Measurements from ENCODE around the gene TBC1D5. TPM values are rescaled to one million over a fixed set of nuclear protein-coding genes. Genes with fewer than 3 reads are reported as not detected.
"Not testable (repeated sequence)": the region's sequence is repeated elsewhere in the genome, so short reads cannot be mapped to it uniquely, and the experiment has no call there.

TBC1D5 gene
- total RNA-seq, 1 donor from 2014 or later, result 108 TPM

- H3K36me3 ChIP-seq; H3K27me3 Mint-ChIP-seq (ENCODE audit: insufficient read depth, low read depth); H3K36me3 Mint-ChIP-seq; H3K4me2 ChIP-seq; H4K20me1 ChIP-seq (ENCODE audit: low read depth); H3K9me3 Mint-ChIP-seq; H3K79me2 ChIP-seq (ENCODE audit: low read depth); H3K4me3 ChIP-seq; H3K27me3 ChIP-seq; H3K9ac ChIP-seq; H3K4me1 ChIP-seq; H3K9me3 ChIP-seq (ENCODE audit: low read depth); H3F3A ChIP-seq (ENCODE audit: low read depth); H2AFZ ChIP-seq (replicated peaks); H3K27ac Mint-ChIP-seq; DNase-seq (ENCODE audit: low spot score); H3K27ac ChIP-seq; H3K4me3 Mint-ChIP-seq; H3K4me1 Mint-ChIP-seq: not testable (repeated sequence)
Observed at GRCh38 chr3:17777326-17777725, 34.9 kb upstream of the TBC1D5 start.

GRCh38 chr3:17775073-17775472 lies 32.6 kb upstream of the TBC1D5 start:
- H3K27me3 ChIP-seq, result no peaks in the 10 kb centered on the region
- no peaks in the 10 kb centered on the region for H3K4me1 ChIP-seq
- H3K4me1 Mint-ChIP-seq, result no peaks in the 10 kb centered on the region
- H3K9me3 ChIP-seq (ENCODE audit: low read depth), result no peaks in the 10 kb centered on the region
- H3K4me2 ChIP-seq, result no peak overlapping the region
- H3K36me3 ChIP-seq, result no peaks in the 10 kb centered on the region
- no peak overlapping the region for H3K27ac Mint-ChIP-seq
- DNase-seq (ENCODE audit: low spot score), result no peak
- no peaks in the 10 kb centered on the region for H3K36me3 Mint-ChIP-seq
- no peak overlapping the region for H2AFZ ChIP-seq (replicated peaks)
- H3K4me3 ChIP-seq, result no peak overlapping the region
- H4K20me1 ChIP-seq (ENCODE audit: low read depth), result no peaks in the 10 kb centered on the region
- H3F3A ChIP-seq (ENCODE audit: low read depth), result no peaks in the 10 kb centered on the region
- peaks cover 3% of the 10 kb centered on the region for H3K27me3 Mint-ChIP-seq (ENCODE audit: insufficient read depth, low read depth)
- no peak overlapping the region for H3K27ac ChIP-seq
- H3K9me3 Mint-ChIP-seq, result no peaks in the 10 kb centered on the region
- no peaks in the 10 kb centered on the region for H3K79me2 ChIP-seq (ENCODE audit: low read depth)
- no peak overlapping the region for H3K9ac ChIP-seq
- H3K4me3 Mint-ChIP-seq, result no peak overlapping the region
- TF ChIP-seq EZH2phosphoT487 (IDR thresholded peaks at IDR 0.05), result no peak
- TF ChIP-seq CTCF (IDR thresholded peaks at IDR 0.05), result no peak

- not testable (repeated sequence) for H4K20me1 ChIP-seq (ENCODE audit: low read depth); H3K4me1 ChIP-seq; H3K9ac ChIP-seq; DNase-seq (ENCODE audit: low spot score); H3K27ac Mint-ChIP-seq; H2AFZ ChIP-seq (replicated peaks); H3K4me3 ChIP-seq; H3K36me3 Mint-ChIP-seq; H3K27me3 ChIP-seq; H3K27ac ChIP-seq; H3K4me2 ChIP-seq; H3K27me3 Mint-ChIP-seq (ENCODE audit: insufficient read depth, low read depth); H3K36me3 ChIP-seq; H3K4me3 Mint-ChIP-seq; H3K79me2 ChIP-seq (ENCODE audit: low read depth); H3K9me3 ChIP-seq (ENCODE audit: low read depth); H3K9me3 Mint-ChIP-seq; H3K4me1 Mint-ChIP-seq; H3F3A ChIP-seq (ENCODE audit: low read depth)
Observed at GRCh38 chr3:17774180-17774910, 31.9 kb upstream of the TBC1D5 start.

- Histone ChIP-seq H3K27me3 (no peaks in the 10 kb centered on the region), H3K36me3 (no peaks in the 10 kb centered on the region), H2AFZ (replicated peaks) (no peak overlapping the region), H3K27ac (no peak overlapping the region), H3F3A (ENCODE audit: low read depth) (no peaks in the 10 kb centered on the region), H3K79me2 (ENCODE audit: low read depth) (no peaks in the 10 kb centered on the region), H3K4me3 (no peak overlapping the region), H3K9me3 (ENCODE audit: low read depth) (no peaks in the 10 kb centered on the region), H4K20me1 (ENCODE audit: low read depth) (no peaks in the 10 kb centered on the region), H3K4me1 (no peaks in the 10 kb centered on the region), H3K4me2 (no peak overlapping the region), H3K9ac (no peak overlapping the region)
- no peak overlapping the region for H3K27ac Mint-ChIP-seq
- no peak overlapping the region for H3K4me3 Mint-ChIP-seq
- DNase-seq (ENCODE audit: low spot score), result no peak
- no peaks in the 10 kb centered on the region for H3K4me1 Mint-ChIP-seq
- no peaks in the 10 kb centered on the region for H3K9me3 Mint-ChIP-seq
- peaks cover 3% of the 10 kb centered on the region for H3K27me3 Mint-ChIP-seq (ENCODE audit: insufficient read depth, low read depth)
- no peaks in the 10 kb centered on the region for H3K36me3 Mint-ChIP-seq
- TF ChIP-seq EZH2phosphoT487 (IDR thresholded peaks at IDR 0.05), result no peak
- TF ChIP-seq EZH2 (IDR thresholded peaks at IDR 0.05), result no peak
- no peak for TF ChIP-seq CTCF (IDR thresholded peaks at IDR 0.05)
Observed at GRCh38 chr3:17772556-17772955, 30.1 kb upstream of the TBC1D5 start.

All from neural progenitor cell (in vitro differentiated cells).